Measurements from ENCODE around the gene CCNJL. TPM values are rescaled to one million over a fixed set of nuclear protein-coding genes. Genes with fewer than 3 reads are reported as not detected.

Gene CCNJL
- total RNA-seq, 2 donors from 2014 or later: 0.26 to 0.66 TPM

DNA sequence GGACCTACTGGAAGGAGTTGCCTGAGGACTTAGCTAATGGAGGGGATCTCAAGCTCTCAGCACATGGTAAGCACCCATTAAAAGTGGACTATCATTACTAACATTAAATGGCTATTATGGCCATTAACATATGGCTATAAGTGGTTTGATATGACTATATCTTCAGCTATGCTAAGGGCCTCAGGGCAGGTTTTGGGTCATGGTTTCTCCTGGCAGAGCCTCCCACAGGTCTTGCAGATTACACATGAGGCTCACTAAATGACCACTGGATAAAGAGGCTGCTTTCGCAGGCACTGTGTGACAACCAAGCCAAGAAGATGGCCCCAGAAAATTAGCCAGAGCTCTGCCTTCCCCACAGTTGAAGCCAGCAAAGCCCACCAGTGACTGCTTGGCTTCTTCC lies 15.4 kb downstream of the CCNJL start:
- H3K4me3 ChIP-seq: no peak overlapping the region
- H3K27ac ChIP-seq: no peak overlapping the region
- ATAC-seq: no peak
- no peak for TF ChIP-seq POLR2A (IDR thresholded peaks at IDR 0.05)
- TF ChIP-seq, protein P1, sequence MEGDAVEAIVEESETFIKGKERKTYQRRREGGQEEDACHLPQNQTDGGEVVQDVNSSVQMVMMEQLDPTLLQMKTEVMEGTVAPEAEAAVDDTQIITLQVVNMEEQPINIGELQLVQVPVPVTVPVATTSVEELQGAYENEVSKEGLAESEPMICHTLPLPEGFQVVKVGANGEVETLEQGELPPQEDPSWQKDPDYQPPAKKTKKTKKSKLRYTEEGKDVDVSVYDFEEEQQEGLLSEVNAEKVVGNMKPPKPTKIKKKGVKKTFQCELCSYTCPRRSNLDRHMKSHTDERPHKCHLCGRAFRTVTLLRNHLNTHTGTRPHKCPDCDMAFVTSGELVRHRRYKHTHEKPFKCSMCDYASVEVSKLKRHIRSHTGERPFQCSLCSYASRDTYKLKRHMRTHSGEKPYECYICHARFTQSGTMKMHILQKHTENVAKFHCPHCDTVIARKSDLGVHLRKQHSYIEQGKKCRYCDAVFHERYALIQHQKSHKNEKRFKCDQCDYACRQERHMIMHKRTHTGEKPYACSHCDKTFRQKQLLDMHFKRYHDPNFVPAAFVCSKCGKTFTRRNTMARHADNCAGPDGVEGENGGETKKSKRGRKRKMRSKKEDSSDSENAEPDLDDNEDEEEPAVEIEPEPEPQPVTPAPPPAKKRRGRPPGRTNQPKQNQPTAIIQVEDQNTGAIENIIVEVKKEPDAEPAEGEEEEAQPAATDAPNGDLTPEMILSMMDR (IDR thresholded peaks at IDR 0.05): no peak
- whole genome bisulfite sequencing, 2 donors: 91% methylated on average over 1 of the region's 1 CpG; no CpG with 5 or more reads in 1 of the 2 donors
- no peaks in the 10 kb centered on the region for H3K27me3 ChIP-seq
- H3K36me3 ChIP-seq (replicated peaks in 1 of 2; ENCODE audit: insufficient read depth in 1 of 2, low read depth in 2 of 2): no peaks in the 10 kb centered on the region
- intact Hi-C loops (cut with DNase I): no loop called here
- no peak for DNase-seq
- H3K9me3 ChIP-seq: no peaks in the 10 kb centered on the region
- H3K4me1 ChIP-seq: no peaks in the 10 kb centered on the region

DNA sequence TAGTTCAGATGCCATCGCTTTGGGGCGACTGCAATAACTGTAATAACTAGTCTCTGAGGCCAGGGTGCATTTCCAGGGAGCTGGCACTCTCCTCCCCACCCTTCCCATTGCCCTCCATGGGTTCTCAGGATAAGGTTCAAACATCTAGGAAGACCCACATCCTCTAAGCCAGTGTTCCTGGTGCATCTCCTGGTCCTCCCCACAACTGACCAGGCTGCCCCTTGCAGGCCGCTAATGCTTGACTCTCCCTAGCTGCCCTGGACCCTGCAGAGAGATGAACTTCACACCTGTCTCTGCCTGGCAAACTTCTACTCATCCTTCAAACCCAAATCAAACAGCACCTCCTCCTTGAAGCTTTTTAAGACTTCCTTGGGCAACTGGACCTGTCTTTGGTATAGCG lies 15.9 kb downstream of the CCNJL start:
- WGBS, 2 donors: 89 to 93% methylated on average over 4 of the region's 4 CpGs
- no peak for TF ChIP-seq POLR2A (IDR thresholded peaks at IDR 0.05)
- TF ChIP-seq, protein P1 (IDR thresholded peaks at IDR 0.05): no peak
- DNase-seq: no peak
- H3K27me3 ChIP-seq: no peaks in the 10 kb centered on the region
- no peaks in the 10 kb centered on the region for H3K36me3 ChIP-seq (replicated peaks in 1 of 2; ENCODE audit: insufficient read depth in 1 of 2, low read depth in 2 of 2)
- H3K4me1 ChIP-seq: no peaks in the 10 kb centered on the region
- H3K9me3 ChIP-seq: no peaks in the 10 kb centered on the region
- intact Hi-C loops (cut with DNase I): no loop called here
- no peak for ATAC-seq
- H3K27ac ChIP-seq: no peak overlapping the region
- H3K4me3 ChIP-seq: no peak overlapping the region

DNA sequence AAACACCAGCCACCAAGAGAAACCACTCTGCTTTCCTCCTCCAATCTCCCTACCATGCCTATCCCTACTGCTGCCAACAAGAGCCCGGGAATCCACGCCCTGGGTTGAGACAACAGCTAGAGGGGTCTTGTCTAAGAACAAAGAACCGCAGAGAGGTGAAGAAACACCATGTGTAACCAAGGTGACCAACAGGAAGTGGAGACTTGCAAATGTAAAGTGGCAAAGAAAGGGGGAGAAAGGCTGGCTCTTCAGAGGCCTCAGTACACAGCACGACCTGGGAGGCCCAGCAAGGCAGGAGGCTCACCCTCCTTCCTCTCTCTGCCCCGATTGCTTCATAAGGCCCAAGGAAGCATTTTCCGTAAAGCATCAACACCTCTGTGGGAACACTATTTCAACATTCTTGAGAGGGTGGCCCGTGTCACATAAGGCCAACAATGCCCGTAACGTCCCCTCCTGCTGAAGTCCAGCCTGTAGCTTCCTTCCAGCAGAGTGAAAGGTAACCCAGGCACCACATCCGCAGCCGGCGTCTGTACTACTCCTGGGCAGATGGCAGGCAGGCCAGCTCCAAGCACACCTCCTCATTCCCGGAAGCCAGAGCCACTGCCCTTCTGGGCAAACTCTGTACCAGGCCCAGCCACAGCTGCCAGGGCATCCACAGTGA lies 18.3 kb downstream of the CCNJL start:
- DNase-seq (no peak), ATAC-seq (no peak)
- Histone ChIP-seq H3K27ac (no peak overlapping the region), H3K4me3 (no peak overlapping the region), H3K27me3 (no peaks in the 10 kb centered on the region), H3K36me3 (replicated peaks in 1 of 2; ENCODE audit: insufficient read depth in 1 of 2, low read depth in 2 of 2) (no peaks in the 10 kb centered on the region), H3K4me1 (peaks cover 12% of the 10 kb centered on the region), H3K9me3 (no peaks in the 10 kb centered on the region)
- intact Hi-C loops (cut with DNase I): no loop called here
- WGBS, 2 donors: 64 to 66% methylated on average over 8 to 13 of the region's 13 CpGs
- TF ChIP-seq, protein P1 (IDR thresholded peaks at IDR 0.05): no peak
- TF ChIP-seq POLR2A (IDR thresholded peaks at IDR 0.05): no peak

DNA sequence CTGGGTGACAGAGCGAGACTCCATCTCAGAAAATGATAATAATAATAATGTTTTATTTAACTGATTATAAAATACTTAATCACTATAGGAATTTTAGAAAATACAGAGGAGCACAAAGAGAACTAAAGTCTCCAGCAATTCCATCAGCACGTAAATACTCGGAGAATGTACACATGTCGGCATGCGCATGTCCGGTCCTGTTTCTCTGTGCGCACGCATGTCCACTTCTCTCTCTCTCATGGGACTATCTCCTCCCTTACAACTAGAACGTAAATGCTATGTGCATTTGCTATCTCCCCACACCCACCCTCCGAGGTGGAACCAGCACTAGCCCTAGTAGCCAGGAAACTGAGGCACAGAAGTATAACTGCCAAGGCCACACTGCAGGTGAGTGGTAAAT lies 19.0 kb downstream of the CCNJL start:
- Histone ChIP-seq H3K4me3 (no peak overlapping the region), H3K4me1 (peaks cover 12% of the 10 kb centered on the region), H3K27me3 (no peaks in the 10 kb centered on the region), H3K36me3 (replicated peaks in 1 of 2; ENCODE audit: insufficient read depth in 1 of 2, low read depth in 2 of 2) (no peaks in the 10 kb centered on the region), H3K27ac (no peak overlapping the region), H3K9me3 (no peaks in the 10 kb centered on the region)
- DNase-seq (no peak), ATAC-seq (no peak)
- intact Hi-C loops (cut with DNase I): no loop called here
- WGBS, 2 donors: 89 to 92% methylated on average over 10 of the region's 10 CpGs
- TF ChIP-seq POLR2A (IDR thresholded peaks at IDR 0.05): no peak
- TF ChIP-seq, protein P1 (IDR thresholded peaks at IDR 0.05): no peak

DNA sequence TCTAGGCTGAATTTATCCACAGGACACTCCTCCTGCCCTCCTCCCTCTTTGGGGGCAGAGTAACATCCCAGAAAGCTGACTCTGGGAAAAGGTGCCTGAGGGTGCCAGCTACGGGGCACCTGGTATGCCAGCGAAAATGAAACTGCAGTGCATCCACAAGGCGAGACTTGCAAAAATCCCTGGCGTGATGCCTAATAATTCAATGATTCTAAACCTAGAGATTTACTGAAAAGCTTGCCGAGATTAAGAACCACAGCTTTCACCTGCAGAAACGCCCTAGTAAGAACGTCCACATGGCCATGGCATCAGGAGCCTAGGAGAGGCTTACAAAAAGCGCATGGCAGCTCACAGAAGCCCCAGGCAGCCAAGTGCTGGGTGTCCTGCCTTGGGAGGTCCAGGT lies 20.9 kb downstream of the CCNJL start:
- no peaks in the 10 kb centered on the region for H3K27me3 ChIP-seq
- peaks cover 19% of the 10 kb centered on the region for H3K4me1 ChIP-seq
- no peak overlapping the region for H3K27ac ChIP-seq
- intact Hi-C loops (cut with DNase I): no loop called here
- no peaks in the 10 kb centered on the region for H3K9me3 ChIP-seq
- no peaks in the 10 kb centered on the region for H3K36me3 ChIP-seq (replicated peaks in 1 of 2; ENCODE audit: insufficient read depth in 1 of 2, low read depth in 2 of 2)
- H3K4me3 ChIP-seq: no peak overlapping the region
- no peak for TF ChIP-seq POLR2A (IDR thresholded peaks at IDR 0.05)
- TF ChIP-seq, protein P1 (IDR thresholded peaks at IDR 0.05): no peak
- DNase-seq: no peak
- no peak for ATAC-seq
- 79% methylated on average over 8 of the region's 8 CpGs for WGBS, 2 donors

Measured in body of pancreas (tissue), 4 donors.